LNCAP (cell line): ENCODE measurements around the gene MYO7B.

ENCODE experiments used
- CTCF ChIP-seq: fragments of 450-650 bp; IDR thresholded peaks from 2 replicates; pipeline ENCODE4 v1.5.1; 2017; ENCODE audit warnings: mild to moderate bottlenecking

Gene MYO7B

GRCh38 chr2:127577973-127578372, 42.5 kb downstream of the MYO7B start:
- no peak for TF ChIP-seq CTCF

- no peak for TF ChIP-seq CTCF
Measured at GRCh38 chr2:127578411-127578810, 42.9 kb downstream of the MYO7B start.

GRCh38 chr2:127579231-127579630, 43.7 kb downstream of the MYO7B start:
- TF ChIP-seq CTCF, result no peak

- no peak for TF ChIP-seq CTCF
Measured at GRCh38 chr2:127580167-127581049, 44.9 kb downstream of the MYO7B start.

GRCh38 chr2:127581050-127581345, 45.5 kb downstream of the MYO7B start:
- TF ChIP-seq CTCF, result no peak

GRCh38 chr2:127581516-127582490, 46.3 kb downstream of the MYO7B start:
- TF ChIP-seq CTCF, result no peak

GRCh38 chr2:127582863-127583861, 47.7 kb downstream of the MYO7B start:
- TF ChIP-seq CTCF, result no peak
